Measurements from ENCODE around the gene DLD. TPM values are rescaled to one million over a fixed set of nuclear protein-coding genes. Genes with fewer than 3 reads are reported as not detected.
A peak's percentile ranks its signal among the peaks of the same experiment; 100 is the strongest.

DLD gene
- total RNA-seq, 1 donor from 2014 or later: 89.9 TPM

- Mint-ChIP-seq H3K36me3 (ENCODE audit: low read depth, unreplicated experiment) (no peaks in the 10 kb centered on the region), H3K9me3 (ENCODE audit: unreplicated experiment) (no peaks in the 10 kb centered on the region), H3K4me3 (ENCODE audit: unreplicated experiment) (peak overlapping the region; percentile 49), H3K27ac (ENCODE audit: unreplicated experiment) (peak overlapping the region; percentile 86), H3K4me1 (ENCODE audit: unreplicated experiment) (peaks cover 10% of the 10 kb centered on the region), H3K27me3 (ENCODE audit: unreplicated experiment) (no peaks in the 10 kb centered on the region)
- no peak for TF ChIP-seq CTCF (IDR thresholded peaks at IDR 0.05; ENCODE audit: unreplicated experiment)
- no peak for DNase-seq (ENCODE audit: low spot score)
Measured at GRCh38 chr7:107865956-107866775, 24.8 kb upstream of the DLD start.

- no peak for TF ChIP-seq CTCF (IDR thresholded peaks at IDR 0.05; ENCODE audit: unreplicated experiment)
- Mint-ChIP-seq H3K27me3 (ENCODE audit: unreplicated experiment) (peaks cover 3% of the 10 kb centered on the region), H3K4me1 (ENCODE audit: unreplicated experiment) (peaks cover 7% of the 10 kb centered on the region)
Measured at GRCh38 chr7:107867858-107868466, 23.0 kb upstream of the DLD start.

GRCh38 chr7:107870427-107871000, 20.5 kb upstream of the DLD start:
- peak overlapping the region; percentile 2 for H3K27ac Mint-ChIP-seq (ENCODE audit: unreplicated experiment)
- H3K4me1 Mint-ChIP-seq (ENCODE audit: unreplicated experiment): peaks cover 9% of the 10 kb centered on the region
- H3K27me3 Mint-ChIP-seq (ENCODE audit: unreplicated experiment): peaks cover 3% of the 10 kb centered on the region
- DNase-seq (ENCODE audit: low spot score): no peak
- no peak for TF ChIP-seq CTCF (IDR thresholded peaks at IDR 0.05; ENCODE audit: unreplicated experiment)
- no peak overlapping the region for H3K4me3 Mint-ChIP-seq (ENCODE audit: unreplicated experiment)
- no peaks in the 10 kb centered on the region for H3K9me3 Mint-ChIP-seq (ENCODE audit: unreplicated experiment)
- no peaks in the 10 kb centered on the region for H3K36me3 Mint-ChIP-seq (ENCODE audit: low read depth, unreplicated experiment)

More at GRCh38 chr7:107867858-107868466, 23.0 kb upstream of the DLD start:
- H3K9me3 Mint-ChIP-seq (ENCODE audit: unreplicated experiment): no peaks in the 10 kb centered on the region
- H3K36me3 Mint-ChIP-seq (ENCODE audit: low read depth, unreplicated experiment): no peaks in the 10 kb centered on the region
- H3K27ac Mint-ChIP-seq (ENCODE audit: unreplicated experiment): no peak overlapping the region
- no peak overlapping the region for H3K4me3 Mint-ChIP-seq (ENCODE audit: unreplicated experiment)
- no peak for DNase-seq (ENCODE audit: low spot score)

DNA sequence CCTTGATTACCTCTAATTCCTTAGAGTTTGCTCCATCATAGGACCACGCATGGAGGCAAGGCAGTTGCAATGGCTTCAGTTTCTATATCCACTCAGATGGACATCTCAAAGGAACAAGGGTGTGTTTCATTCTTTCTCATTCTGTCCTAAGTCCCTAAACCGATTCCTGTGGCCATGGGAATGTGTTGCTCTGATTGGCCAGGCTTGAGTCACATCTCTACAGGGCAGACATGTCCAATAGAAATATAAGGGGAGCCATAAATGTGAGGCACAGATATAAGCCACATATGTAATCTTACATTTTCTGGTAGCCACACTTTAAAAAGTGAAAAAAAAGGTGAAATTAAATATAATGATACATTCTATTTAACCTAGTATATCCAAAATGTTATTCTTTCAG, 16.9 kb upstream of the DLD start:
- H3K4me1 Mint-ChIP-seq (ENCODE audit: unreplicated experiment): peaks cover 28% of the 10 kb centered on the region
- H3K9me3 Mint-ChIP-seq (ENCODE audit: unreplicated experiment): no peaks in the 10 kb centered on the region
- no peaks in the 10 kb centered on the region for H3K36me3 Mint-ChIP-seq (ENCODE audit: low read depth, unreplicated experiment)
- H3K27ac Mint-ChIP-seq (ENCODE audit: unreplicated experiment): no peak overlapping the region
- H3K4me3 Mint-ChIP-seq (ENCODE audit: unreplicated experiment): no peak overlapping the region
- TF ChIP-seq CTCF (IDR thresholded peaks at IDR 0.05; ENCODE audit: unreplicated experiment): no peak
- peaks cover 3% of the 10 kb centered on the region for H3K27me3 Mint-ChIP-seq (ENCODE audit: unreplicated experiment)
- no peak for DNase-seq (ENCODE audit: low spot score)
